Activated T-cell treated with anti-CD3 and anti-CD28 coated beads for 24 hours (primary cell): ENCODE measurements around the gene NOP56.
"Not testable (repeated sequence)": the region's sequence is repeated elsewhere in the genome, so short reads cannot be mapped to it uniquely, and the experiment has no call there.

Experiments used
- DNase-seq: peaks from one replicate; pipeline ENCODE4 v3.0.0-alpha.2; 2020; ENCODE audit warnings: low read depth

Gene NOP56

DNA sequence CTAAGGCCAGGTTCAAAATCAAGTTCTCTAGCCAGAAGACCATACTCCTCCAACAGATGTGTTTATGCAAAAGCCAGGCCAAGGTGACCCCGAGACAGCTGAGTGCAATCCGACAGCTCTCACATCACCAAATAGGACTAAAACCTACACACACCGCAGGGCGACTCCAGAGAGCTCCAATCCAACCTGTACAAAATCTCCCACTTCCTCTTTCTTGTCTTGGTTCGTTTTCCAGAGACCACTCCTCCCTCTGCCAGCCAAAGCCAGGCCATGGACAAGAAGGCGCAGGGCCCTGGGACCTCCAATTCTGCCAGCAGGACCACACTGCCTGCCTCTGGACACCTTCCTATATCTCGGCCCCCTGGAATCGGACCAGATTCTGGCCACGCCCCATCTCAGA, 11.5 kb upstream of the NOP56 start:
- no peak for DNase-seq

- DNase-seq: no peak
Measured at GRCh38 chr20:2643708-2644107, 8.7 kb upstream of the NOP56 start.

- DNase-seq: peak; percentile 43
Measured at GRCh38 chr20:2652724-2653555, 508 bp downstream of the NOP56 start.

GRCh38 chr20:2653556-2654383, 1.3 kb downstream of the NOP56 start:
- no peak for DNase-seq

GRCh38 chr20:2654384-2654822, 2.0 kb downstream of the NOP56 start:
- no peak for DNase-seq

DNA sequence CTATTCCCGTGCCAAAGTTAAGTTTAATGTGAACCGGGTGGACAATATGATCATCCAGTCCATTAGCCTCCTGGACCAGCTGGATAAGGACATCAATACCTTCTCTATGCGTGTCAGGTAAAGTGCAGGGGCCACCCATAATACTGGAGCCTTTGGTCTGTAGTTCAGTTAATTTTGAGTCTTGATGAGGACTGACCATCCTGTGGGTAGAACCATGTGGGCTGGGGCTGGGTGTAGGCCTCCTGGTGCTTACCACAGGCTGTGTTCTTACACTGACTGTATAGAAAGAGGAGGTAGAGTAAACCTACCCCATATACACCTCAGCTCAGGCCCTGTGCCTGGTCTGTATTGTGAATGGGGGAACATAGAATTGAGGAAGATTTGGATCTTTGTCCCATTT, 2.4 kb downstream of the NOP56 start:
- no peak for DNase-seq

GRCh38 chr20:2655331-2656116, 3.1 kb downstream of the NOP56 start:
- no peak for DNase-seq

GRCh38 chr20:2656471-2657117, 4.2 kb downstream of the NOP56 start:
- no peak for DNase-seq

- DNase-seq: no peak
Measured at GRCh38 chr20:2657241-2657640, 4.8 kb downstream of the NOP56 start.

DNA sequence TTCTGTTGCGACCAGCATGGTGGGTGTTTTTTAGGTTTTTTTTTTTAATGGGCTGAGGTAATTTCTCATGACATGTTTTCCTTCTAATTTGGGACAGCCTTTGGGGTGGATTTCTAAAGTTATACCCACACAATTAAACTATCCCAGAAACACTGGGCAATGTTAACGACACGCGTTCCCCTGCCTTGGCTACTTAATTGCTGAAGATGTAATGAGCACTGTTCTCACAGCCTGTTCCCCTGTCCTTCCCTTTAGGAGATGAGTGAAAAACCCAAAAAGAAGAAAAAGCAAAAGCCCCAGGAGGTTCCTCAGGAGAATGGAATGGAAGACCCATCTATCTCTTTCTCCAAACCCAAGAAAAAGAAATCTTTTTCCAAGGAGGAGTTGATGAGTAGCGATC, 5.2 kb downstream of the NOP56 start:
- DNase-seq: no peak

GRCh38 chr20:2658414-2659354, 6.3 kb downstream of the NOP56 start:
- no peak for DNase-seq

GRCh38 chr20:2659547-2659946, 7.1 kb downstream of the NOP56 start:
- no peak for DNase-seq

DNA sequence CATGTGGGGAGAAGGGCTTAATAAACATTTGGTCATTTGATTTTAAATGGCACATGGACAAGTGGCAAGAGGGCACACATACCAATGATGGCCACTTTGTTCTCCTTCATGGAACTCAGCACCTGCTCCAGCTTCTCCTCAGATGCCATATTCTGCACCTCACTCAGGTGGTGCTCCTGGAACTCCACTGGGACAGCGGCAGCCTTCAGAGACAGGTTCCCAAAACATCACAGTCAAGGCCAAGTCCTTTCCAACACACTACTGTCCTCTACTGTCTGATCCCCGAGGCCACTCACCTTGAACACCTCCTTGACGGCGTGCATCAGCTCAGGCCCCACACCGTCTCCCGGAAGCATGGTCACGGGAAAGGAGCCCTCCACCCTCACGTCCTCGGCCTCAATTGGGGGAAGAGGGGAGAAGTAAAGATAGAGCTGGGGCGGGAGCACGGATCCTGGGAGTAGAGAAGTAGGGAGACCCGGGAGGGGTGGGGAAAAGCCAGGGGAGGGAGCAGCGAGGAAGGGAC, 11.0 kb downstream of the NOP56 start:
- DNase-seq: no peak

GRCh38 chr20:2663887-2664719, 11.7 kb downstream of the NOP56 start, which contains the start of gene IDH3B:
Gene IDH3B (minus strand): TSS chr20:2664216. CDS start chr20:2664188, 28 bp downstream.
- peak; percentile 91 for DNase-seq

- DNase-seq: no peak
Measured at GRCh38 chr20:2671977-2672376, 19.5 kb downstream of the NOP56 start.

DNA sequence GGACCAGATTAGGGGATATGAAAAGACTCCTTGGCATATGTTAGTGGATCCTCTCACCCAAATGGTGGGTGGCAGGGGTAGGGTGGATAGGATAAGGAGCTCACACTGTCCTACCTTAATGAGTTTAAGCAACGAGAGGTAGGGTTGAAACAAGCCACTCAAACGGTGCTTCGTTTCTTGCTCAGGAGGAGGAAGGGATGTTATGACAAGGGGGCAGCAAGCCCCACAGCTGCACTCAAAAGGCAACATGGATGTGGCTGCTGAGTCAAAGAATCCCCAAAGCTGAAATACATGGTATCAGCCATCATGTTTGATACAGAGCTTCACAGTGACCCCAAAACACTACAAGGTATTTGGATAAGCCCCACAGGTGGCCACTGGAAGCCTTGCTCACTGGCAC, 20.0 kb downstream of the NOP56 start:
- DNase-seq: no peak

GRCh38 chr20:2673453-2673852, 21.0 kb downstream of the NOP56 start:
- DNase-seq: no peak

- DNase-seq: no peak
Measured at GRCh38 chr20:2680046-2680445, 27.6 kb downstream of the NOP56 start.

GRCh38 chr20:2682040-2682439, 29.6 kb downstream of the NOP56 start:
- DNase-seq: not testable (repeated sequence)
